Measurements from ENCODE around the gene YKT6.

Gene YKT6

DNA sequence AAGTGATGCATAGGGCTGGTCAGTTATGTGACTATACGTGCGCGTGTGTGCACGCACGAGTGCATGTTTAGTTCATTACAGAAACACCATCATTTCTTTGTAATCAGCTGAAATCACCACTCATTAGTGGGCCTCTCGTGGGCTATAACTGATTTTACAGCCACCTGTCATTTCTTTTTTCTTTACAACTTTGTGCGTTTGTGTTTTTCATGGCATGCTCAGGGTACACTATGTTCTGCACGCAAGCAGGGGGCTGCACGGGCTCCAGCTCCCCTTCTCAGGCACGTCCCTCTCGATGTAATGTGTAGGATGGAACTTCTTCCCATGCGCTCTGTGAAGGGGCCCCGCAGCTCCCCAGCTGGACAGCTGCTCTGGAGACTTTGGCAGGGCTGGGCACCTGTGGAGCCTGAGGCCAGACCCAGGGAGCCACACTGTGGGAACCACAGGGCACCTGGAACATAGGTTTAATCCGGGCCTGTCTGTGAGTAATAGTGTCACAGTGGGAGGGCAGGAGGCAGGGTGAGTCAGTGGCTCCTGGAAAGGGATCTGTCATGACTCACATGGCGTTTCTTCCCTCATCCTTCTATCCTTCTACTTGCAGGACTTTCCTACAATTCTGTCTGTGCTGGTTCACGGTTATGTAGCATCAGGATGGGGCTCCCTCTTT lies 16.4 kb upstream of the YKT6 start:
- H3K9ac ChIP-seq (ENCODE audit: low read depth in 1 of 2, low read length in 2 of 2) = no peak overlapping the region
- H3K4me1 ChIP-seq (ENCODE audit: control insufficient read depth in 2 of 2, insufficient read depth in 2 of 2, low read length in 2 of 2) = no peaks in the 10 kb centered on the region
- no peak overlapping the region for H3K27ac ChIP-seq (ENCODE audit: low read depth in 2 of 2, low read length in 2 of 2)
- no peaks in the 10 kb centered on the region for H3K9me3 ChIP-seq (ENCODE audit: control insufficient read depth in 2 of 2, low read length in 2 of 2)
- H3K36me3 ChIP-seq (ENCODE audit: control insufficient read depth in 2 of 2, insufficient read depth in 2 of 2, low read length in 2 of 2) = no peaks in the 10 kb centered on the region
- peaks cover 0 to 5% of the 10 kb centered on the region in 2 donors for H3K27me3 ChIP-seq (ENCODE audit: control insufficient read depth in 2 of 2, insufficient read depth in 2 of 2, low read length in 2 of 2)
- no peak overlapping the region for H3K4me3 ChIP-seq (ENCODE audit: low read length in 2 of 2)

DNA sequence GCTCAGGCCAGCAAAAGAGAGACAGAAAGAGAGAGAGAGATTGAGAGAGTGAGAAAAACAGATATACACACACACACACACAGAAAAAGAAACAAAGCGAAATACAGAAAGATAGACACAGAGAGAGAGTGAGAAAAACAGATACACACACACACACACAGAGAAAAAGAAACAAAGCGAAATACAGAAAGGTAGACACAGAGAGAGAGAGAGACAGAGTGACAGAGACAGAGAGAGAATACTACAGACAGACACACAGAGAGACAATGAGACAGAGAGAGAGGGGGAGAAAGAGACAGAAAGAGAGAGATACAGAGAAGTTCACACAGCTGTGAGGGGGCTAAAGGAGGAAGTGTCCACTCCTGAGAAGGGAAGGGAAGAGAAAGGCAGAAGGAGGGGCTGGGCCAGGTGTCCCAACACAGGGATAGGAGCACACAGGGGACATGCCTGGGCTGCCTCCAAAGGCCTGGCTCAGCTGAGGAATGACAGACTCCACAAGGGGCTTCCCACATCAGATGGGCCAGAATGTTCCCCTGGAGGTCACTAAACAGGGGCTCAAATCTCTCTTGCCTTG lies 15.8 kb upstream of the YKT6 start:
- H3K27me3 ChIP-seq (ENCODE audit: control insufficient read depth in 2 of 2, insufficient read depth in 2 of 2, low read length in 2 of 2) = peaks cover 0 to 3% of the 10 kb centered on the region in 2 donors
- H3K4me3 ChIP-seq (ENCODE audit: low read length in 2 of 2) = no peak overlapping the region
- no peak overlapping the region for H3K9ac ChIP-seq (ENCODE audit: low read depth in 1 of 2, low read length in 2 of 2)
- H3K9me3 ChIP-seq (ENCODE audit: control insufficient read depth in 2 of 2, low read length in 2 of 2) = no peaks in the 10 kb centered on the region
- no peaks in the 10 kb centered on the region for H3K4me1 ChIP-seq (ENCODE audit: control insufficient read depth in 2 of 2, insufficient read depth in 2 of 2, low read length in 2 of 2)
- no peaks in the 10 kb centered on the region for H3K36me3 ChIP-seq (ENCODE audit: control insufficient read depth in 2 of 2, insufficient read depth in 2 of 2, low read length in 2 of 2)
- no peak overlapping the region for H3K27ac ChIP-seq (ENCODE audit: low read depth in 2 of 2, low read length in 2 of 2)

DNA sequence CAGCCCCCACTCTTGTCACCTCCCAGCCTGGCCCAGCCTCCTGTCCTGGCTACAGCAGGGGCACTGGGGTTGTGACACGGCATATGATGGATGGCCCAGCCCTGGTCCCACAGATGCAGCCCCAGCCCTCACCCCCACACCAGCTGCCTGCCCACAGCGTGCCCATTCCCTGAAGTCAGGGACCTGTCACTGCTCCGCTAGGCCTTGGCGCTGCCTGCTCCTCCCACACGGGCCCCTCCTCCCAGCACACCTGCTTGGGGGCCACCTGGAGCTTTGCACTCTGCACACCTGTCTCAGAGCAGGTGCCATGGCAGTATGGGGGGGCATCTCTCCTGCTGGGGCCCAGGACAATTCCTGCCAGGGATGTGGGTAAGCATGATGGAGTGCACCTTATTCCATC lies 15.0 kb upstream of the YKT6 start:
- Histone ChIP-seq H3K4me3 (ENCODE audit: low read length in 2 of 2) (no peak overlapping the region), H3K9me3 (ENCODE audit: control insufficient read depth in 2 of 2, low read length in 2 of 2) (no peaks in the 10 kb centered on the region), H3K4me1 (ENCODE audit: control insufficient read depth in 2 of 2, insufficient read depth in 2 of 2, low read length in 2 of 2) (no peaks in the 10 kb centered on the region), H3K27me3 (ENCODE audit: control insufficient read depth in 2 of 2, insufficient read depth in 2 of 2, low read length in 2 of 2) (peaks cover 0 to 3% of the 10 kb centered on the region in 2 donors), H3K27ac (ENCODE audit: low read depth in 2 of 2, low read length in 2 of 2) (no peak overlapping the region), H3K36me3 (ENCODE audit: control insufficient read depth in 2 of 2, insufficient read depth in 2 of 2, low read length in 2 of 2) (no peaks in the 10 kb centered on the region), H3K9ac (ENCODE audit: low read depth in 1 of 2, low read length in 2 of 2) (no peak overlapping the region)

DNA sequence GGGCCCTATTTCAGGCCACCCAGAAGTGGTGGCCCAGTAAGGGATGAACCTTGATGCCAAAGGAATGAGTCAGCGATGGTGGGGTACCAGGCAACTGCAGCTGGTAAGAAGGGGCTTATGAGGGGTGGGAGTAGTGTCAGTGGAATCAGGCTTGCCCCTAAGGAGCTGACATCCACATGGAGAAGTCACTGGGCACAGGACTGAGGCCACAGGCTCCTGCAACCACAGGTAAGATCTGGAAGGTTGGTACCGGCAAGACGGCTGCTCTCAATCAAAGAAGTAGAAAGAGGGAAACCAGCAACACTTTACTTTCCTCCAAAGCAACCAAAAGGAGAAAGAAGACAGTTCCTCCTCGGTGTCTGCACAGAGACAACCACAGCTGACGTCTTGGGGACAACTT lies 14.0 kb upstream of the YKT6 start:
- H3K9ac ChIP-seq (ENCODE audit: low read depth in 1 of 2, low read length in 2 of 2) = no peak overlapping the region
- no peak overlapping the region for H3K4me3 ChIP-seq (ENCODE audit: low read length in 2 of 2)
- peaks cover 0 to 3% of the 10 kb centered on the region in 2 donors for H3K27me3 ChIP-seq (ENCODE audit: control insufficient read depth in 2 of 2, insufficient read depth in 2 of 2, low read length in 2 of 2)
- no peaks in the 10 kb centered on the region for H3K4me1 ChIP-seq (ENCODE audit: control insufficient read depth in 2 of 2, insufficient read depth in 2 of 2, low read length in 2 of 2)
- H3K27ac ChIP-seq (ENCODE audit: low read depth in 2 of 2, low read length in 2 of 2) = no peak overlapping the region
- H3K36me3 ChIP-seq (ENCODE audit: control insufficient read depth in 2 of 2, insufficient read depth in 2 of 2, low read length in 2 of 2) = no peaks in the 10 kb centered on the region
- H3K9me3 ChIP-seq (ENCODE audit: control insufficient read depth in 2 of 2, low read length in 2 of 2) = no peaks in the 10 kb centered on the region

DNA sequence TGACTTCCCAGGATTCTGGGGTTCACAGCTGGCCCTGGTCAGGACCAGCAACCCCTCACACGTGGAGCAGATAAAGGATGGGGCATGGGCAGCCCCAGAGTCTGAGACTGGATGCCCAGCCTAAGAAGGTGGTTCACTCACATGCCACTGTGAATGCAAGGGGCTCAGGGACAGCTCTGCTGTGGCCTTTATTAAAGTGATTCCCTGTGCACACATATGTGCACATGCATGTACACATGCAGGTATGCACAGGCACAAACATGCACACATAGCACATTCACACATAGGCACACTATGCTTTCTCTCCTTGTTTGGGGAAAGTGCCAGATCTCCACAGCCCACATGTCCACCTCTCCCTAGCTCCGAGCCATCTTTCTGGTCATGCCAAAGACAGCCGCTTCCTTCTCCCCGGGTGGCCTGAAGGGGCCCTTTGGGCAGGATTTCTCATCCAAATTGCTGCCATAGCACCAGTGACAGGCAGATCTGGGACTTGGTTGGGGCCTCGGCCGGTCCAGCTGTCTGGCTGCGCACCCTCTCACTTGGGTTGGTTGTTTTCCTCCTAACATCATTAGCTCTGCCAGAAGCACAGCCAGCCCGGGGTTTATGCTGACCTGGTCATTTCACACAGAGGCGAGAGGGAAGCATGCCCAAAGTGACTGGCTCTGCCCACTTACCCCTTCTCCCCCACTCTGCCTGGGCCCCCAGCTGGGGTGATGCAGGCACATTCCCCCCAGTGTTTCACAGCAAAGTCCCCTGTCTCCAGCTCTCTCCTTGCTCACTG lies 13.0 kb upstream of the YKT6 start:
- Histone ChIP-seq H3K36me3 (ENCODE audit: control insufficient read depth in 2 of 2, insufficient read depth in 2 of 2, low read length in 2 of 2) (no peaks in the 10 kb centered on the region), H3K4me3 (ENCODE audit: low read length in 2 of 2) (no peak overlapping the region), H3K9me3 (ENCODE audit: control insufficient read depth in 2 of 2, low read length in 2 of 2) (no peaks in the 10 kb centered on the region), H3K9ac (ENCODE audit: low read depth in 1 of 2, low read length in 2 of 2) (no peak overlapping the region), H3K4me1 (ENCODE audit: control insufficient read depth in 2 of 2, insufficient read depth in 2 of 2, low read length in 2 of 2) (no peaks in the 10 kb centered on the region), H3K27ac (ENCODE audit: low read depth in 2 of 2, low read length in 2 of 2) (no peak overlapping the region), H3K27me3 (ENCODE audit: control insufficient read depth in 2 of 2, insufficient read depth in 2 of 2, low read length in 2 of 2) (peaks cover 0 to 4% of the 10 kb centered on the region in 2 donors)

DNA sequence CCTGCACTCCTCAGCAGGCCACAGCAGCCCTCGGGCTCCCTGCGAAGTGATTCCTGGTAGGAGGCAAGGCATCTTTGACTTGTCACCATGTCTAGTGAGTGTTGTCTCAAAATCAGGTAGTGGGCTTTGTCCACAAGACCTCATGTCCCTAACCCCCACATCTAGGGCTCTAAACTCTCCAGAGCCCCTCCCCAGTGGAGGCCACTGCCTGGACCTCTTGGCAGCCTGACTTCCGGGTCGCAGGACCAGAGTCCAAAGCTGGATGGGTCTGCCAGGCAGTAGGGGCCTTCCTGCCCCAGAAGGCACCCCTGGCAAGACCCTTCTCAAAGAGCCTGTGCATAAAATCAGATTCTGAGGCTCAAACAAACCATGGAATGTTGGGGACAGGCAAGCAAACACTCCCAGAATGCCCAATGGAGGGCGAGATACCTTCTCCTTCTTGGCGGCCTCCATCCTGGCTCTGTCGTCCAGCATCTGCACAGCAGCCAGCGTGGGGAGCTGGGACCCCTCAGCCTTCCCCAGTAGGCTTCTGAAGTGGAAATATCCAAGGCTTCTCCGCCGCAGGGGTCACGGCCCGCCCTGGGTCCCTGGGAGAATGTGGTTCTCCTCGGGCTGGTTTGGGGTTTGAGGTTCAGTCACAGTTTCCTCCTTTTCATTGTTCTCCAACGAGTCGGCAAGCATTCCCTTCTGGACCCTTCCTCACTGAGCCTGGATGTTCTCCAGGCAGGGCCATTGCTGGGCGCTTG lies 12.1 kb upstream of the YKT6 start:
- Histone ChIP-seq H3K4me1 (ENCODE audit: control insufficient read depth in 2 of 2, insufficient read depth in 2 of 2, low read length in 2 of 2) (no peaks in the 10 kb centered on the region), H3K4me3 (ENCODE audit: low read length in 2 of 2) (no peak overlapping the region), H3K27ac (ENCODE audit: low read depth in 2 of 2, low read length in 2 of 2) (no peak overlapping the region), H3K27me3 (ENCODE audit: control insufficient read depth in 2 of 2, insufficient read depth in 2 of 2, low read length in 2 of 2) (peaks cover 0 to 4% of the 10 kb centered on the region in 2 donors), H3K9me3 (ENCODE audit: control insufficient read depth in 2 of 2, low read length in 2 of 2) (no peaks in the 10 kb centered on the region), H3K36me3 (ENCODE audit: control insufficient read depth in 2 of 2, insufficient read depth in 2 of 2, low read length in 2 of 2) (no peaks in the 10 kb centered on the region), H3K9ac (ENCODE audit: low read depth in 1 of 2, low read length in 2 of 2) (no peak overlapping the region)

DNA sequence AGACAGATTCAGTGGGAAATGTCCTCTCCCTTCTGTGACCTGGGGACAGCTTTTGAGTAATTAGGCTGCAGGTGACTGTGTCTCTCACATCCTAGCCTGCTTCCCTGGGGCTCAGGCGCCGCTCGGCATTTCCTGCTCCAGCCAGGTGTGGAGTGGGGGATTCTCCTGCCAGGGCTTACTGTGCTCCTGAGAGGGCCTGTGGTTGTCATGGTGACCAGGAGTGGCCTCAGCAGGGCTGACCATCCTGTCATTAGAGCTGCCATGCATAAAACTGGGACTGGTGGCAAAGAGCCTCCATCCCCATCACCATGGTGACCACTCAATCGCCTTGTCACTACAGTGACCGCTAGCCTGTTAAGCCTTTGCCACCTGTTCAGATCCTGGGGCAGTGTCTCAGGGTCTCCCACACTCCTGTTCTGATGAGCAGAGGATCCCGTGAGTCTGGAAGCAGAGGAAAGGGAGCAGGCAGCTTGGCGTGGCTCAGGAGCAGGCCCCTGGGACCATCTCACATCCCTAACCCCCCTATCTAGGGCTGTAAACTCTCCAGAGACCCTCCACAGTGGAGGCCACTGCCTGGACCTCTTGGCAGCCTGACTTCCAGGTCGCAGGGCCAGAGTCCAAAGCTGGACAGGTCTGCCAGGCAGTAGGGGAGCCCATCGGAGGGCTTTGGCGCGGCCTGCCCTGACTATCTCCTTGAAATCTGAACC lies 11.3 kb upstream of the YKT6 start, which contains the start of gene GCK:
Gene GCK (minus strand): TSS at position 154 of the 707 bp plus-strand sequence. CDS start 486 bp downstream, outside the sequence.
- Histone ChIP-seq H3K4me3 (ENCODE audit: low read length in 2 of 2) (no peak within 1 kb of the TSS), H3K27ac (ENCODE audit: low read depth in 2 of 2, low read length in 2 of 2) (no peak within 1 kb of the TSS), H3K27me3 (ENCODE audit: control insufficient read depth in 2 of 2, insufficient read depth in 2 of 2, low read length in 2 of 2) (peaks cover 0 to 4% of the 10 kb centered on the region in 2 donors), H3K9me3 (ENCODE audit: control insufficient read depth in 2 of 2, low read length in 2 of 2) (no peaks in the 10 kb centered on the region), H3K36me3 (ENCODE audit: control insufficient read depth in 2 of 2, insufficient read depth in 2 of 2, low read length in 2 of 2) (no peaks in the 10 kb centered on the region), H3K9ac (ENCODE audit: low read depth in 1 of 2, low read length in 2 of 2) (no peak within 1 kb of the TSS), H3K4me1 (ENCODE audit: control insufficient read depth in 2 of 2, insufficient read depth in 2 of 2, low read length in 2 of 2) (no peaks in the 10 kb centered on the region)

DNA sequence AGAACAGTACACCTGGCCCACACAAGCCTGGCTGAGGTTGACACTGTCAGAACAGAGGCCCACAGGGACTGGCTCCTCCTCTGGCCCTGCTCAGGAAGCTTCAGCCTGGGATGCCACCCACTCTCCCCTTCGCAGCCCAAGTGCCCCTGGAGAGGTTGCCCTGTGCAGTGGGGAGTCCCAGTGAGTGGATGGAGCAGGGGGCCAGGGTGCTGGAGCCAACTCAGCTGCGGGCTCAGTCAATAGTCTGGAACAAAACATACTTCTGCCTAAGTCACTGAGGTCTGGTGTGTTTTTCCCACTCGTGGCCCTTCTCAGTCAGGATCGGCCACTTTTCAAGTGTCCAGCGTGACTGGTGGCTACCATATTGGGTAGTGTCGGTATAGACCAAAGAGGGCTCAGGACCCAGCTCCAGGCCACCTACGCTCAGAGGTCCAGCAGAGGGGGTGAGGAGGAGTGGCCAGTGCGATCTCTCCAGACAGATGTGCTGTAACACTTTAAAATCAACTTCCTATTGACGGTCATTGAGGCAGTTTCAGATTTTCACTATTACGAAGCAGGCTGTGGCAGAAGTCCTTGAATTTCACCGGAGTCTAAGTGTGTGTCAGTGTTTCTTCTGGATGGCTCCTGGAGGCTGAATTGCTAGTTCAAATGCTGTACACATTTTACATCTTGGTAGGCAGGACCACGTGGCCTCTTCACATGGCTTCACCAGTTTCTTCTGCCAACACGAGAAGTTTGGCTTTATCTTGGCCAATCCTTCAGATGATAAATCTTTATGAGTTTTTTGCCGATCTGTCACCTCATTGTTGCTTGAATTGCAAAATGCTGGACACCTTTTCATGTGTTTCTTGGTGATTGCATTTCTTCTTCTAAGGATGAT lies 10.5 kb upstream of the YKT6 start:
- no peak overlapping the region for H3K9ac ChIP-seq (ENCODE audit: low read depth in 1 of 2, low read length in 2 of 2)
- H3K36me3 ChIP-seq (ENCODE audit: control insufficient read depth in 2 of 2, insufficient read depth in 2 of 2, low read length in 2 of 2) = no peaks in the 10 kb centered on the region
- peaks cover 0 to 4% of the 10 kb centered on the region in 2 donors for H3K27me3 ChIP-seq (ENCODE audit: control insufficient read depth in 2 of 2, insufficient read depth in 2 of 2, low read length in 2 of 2)
- no peaks in the 10 kb centered on the region for H3K9me3 ChIP-seq (ENCODE audit: control insufficient read depth in 2 of 2, low read length in 2 of 2)
- H3K27ac ChIP-seq (ENCODE audit: low read depth in 2 of 2, low read length in 2 of 2) = no peak overlapping the region
- H3K4me3 ChIP-seq (ENCODE audit: low read length in 2 of 2) = no peak overlapping the region
- no peaks in the 10 kb centered on the region for H3K4me1 ChIP-seq (ENCODE audit: control insufficient read depth in 2 of 2, insufficient read depth in 2 of 2, low read length in 2 of 2)

DNA sequence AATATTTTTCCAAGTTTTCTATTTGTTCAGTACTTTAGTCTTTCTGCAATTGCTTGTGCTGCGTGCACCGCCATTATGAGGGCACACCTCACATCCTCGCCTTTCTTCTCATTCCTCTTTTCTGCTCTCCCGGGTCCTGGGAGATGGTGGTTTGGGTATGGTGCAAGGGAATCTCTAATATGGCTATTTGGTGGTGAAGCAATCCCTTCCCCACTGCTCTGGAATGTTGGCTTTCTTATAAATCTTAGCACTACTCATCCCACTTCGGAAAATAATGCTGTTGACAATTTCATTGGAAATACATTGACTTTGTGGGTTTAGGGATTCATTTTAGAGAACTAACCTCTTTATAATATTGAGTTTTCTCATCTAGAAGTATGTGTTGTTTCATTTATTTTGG lies 9.6 kb upstream of the YKT6 start:
- Histone ChIP-seq H3K9me3 (ENCODE audit: control insufficient read depth in 2 of 2, low read length in 2 of 2) (no peaks in the 10 kb centered on the region), H3K27me3 (ENCODE audit: control insufficient read depth in 2 of 2, insufficient read depth in 2 of 2, low read length in 2 of 2) (peaks cover 0 to 4% of the 10 kb centered on the region in 2 donors), H3K9ac (ENCODE audit: low read depth in 1 of 2, low read length in 2 of 2) (no peak overlapping the region), H3K27ac (ENCODE audit: low read depth in 2 of 2, low read length in 2 of 2) (no peak overlapping the region), H3K4me3 (ENCODE audit: low read length in 2 of 2) (no peak overlapping the region), H3K36me3 (ENCODE audit: control insufficient read depth in 2 of 2, insufficient read depth in 2 of 2, low read length in 2 of 2) (no peaks in the 10 kb centered on the region), H3K4me1 (ENCODE audit: control insufficient read depth in 2 of 2, insufficient read depth in 2 of 2, low read length in 2 of 2) (no peaks in the 10 kb centered on the region)
